HPDE6-E6E7 (cell line): ENCODE data around the gene SIRT4.
"Not testable (repeated sequence)": the region's sequence is repeated elsewhere in the genome, so short reads cannot be mapped to it uniquely, and the experiment has no call there.

Source experiments
- DNase-seq: peaks from one replicate; pipeline ENCODE4 v3.0.0; 2011; ENCODE audit warnings: missing footprints; ENCODE audit errors: extremely low spot score

The SIRT4 gene

DNA sequence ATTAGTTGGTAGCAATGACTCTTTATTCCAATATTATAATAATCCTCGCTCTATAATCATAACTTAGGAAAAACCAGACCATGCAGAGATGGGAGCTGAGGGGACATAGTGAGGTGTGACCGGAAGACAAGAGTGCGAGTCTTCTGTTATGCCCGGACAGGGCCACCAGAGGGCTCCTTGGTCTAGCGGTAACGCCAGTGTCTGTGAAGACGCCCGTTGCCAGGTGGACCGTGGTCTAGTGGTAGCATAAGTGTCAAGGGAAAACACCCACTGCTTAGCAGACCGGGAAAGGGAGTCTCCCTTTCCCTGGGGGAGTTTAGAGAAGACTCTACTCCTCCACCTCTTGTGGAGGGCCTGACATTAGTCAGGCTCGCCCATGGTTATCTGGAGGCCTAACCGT, 33.3 kb downstream of the SIRT4 start:
- DNase-seq: not testable (repeated sequence)

DNA sequence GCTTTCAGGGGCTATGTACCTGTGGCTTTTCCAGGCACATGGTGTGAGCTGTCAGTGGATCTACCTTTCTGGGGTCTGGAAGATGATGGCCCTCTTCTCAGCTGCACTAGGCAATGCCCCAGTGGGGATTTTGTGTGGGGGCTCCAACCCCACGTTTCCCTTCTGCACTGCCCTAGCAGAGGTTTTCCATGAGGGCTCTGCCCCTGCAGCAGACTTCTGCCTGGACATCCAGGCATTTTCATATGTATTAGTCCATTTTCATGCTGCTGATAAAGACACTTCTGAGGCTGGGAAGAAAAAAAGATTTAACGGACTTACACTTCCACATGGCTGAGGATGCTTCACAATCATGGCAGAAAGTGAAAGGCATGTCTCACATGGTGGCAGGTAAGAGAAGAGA, 34.3 kb downstream of the SIRT4 start:
- not testable (repeated sequence) for DNase-seq

DNA sequence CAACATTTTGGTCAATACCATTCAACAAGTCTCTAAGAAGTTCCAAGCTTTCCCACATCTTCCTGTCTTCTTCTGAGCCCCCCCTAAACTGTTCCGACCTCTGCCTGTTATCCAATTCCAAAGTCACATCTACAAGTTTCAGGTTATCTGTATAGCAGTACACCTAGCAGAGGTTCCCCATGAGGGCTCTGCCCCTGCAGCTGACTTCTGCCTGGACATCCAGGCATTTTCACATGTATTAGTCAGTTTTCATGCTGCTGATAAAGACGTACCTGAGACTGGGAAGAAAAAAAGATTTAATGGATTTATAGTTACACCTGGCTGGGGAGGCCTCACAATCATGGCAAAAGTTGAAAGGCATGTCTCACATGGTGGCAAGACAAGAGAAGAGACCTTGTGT, 35.6 kb downstream of the SIRT4 start:
- DNase-seq: no peak

DNA sequence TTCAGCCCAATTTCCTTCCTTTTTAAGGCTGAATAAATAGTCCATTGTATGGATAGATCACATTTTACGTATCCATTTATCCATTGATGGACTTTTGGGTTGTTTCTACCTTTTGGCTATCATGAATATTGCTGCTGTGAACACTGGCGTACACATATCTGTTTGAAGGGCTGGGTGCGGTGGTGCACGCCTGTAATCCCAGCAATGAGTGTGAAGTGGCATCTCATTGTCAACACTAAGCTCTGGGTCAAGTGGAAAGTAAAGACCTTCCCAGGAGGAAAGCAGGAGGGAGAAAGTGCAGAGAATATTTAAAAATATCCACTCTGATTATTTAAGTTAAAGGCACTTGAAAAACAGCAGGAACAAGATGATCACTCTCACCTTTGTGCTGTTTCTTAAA, 37.1 kb downstream of the SIRT4 start:
- no peak for DNase-seq

DNA sequence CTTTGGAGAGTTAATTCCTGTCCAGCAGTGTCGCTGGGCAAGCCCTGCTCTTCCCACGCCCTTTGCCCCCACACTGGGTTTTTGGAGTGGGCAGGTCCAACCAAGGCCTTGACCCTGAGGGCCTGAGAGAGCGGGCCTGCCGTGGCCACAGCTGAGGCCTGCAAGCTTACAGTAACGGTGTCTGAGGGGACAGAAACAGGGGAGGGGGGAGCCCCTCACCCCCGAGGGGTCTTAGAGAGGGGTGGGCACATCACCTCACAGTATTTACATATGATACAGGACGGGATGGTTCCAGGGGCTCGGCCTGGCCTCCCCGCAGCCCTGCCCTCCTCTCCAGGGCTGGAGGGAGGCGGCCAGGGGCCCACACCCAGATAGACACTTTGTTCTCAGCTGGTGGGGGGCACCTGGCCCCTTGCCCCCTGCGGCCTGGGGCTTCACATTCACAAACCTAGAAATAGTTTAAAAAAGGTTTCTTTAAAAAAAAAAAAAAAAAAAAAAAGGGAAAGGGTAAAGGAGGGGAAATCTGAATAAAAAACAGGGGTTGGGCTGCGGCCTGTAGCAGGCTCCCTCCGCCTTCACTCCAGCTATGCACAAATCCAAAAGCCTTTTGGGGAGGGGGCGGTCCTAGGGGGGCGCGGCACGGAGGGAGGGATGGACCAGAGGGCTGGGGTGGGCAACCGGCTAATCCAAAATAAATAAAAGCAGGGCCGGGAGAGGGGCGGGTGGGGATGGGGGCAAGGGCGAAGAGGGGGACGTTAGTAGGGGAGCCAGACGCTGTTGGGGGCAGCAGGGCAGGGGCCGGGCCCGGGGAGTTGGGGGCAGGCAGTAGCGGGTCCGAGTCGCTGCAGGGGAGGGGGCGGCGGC, 40.3 kb downstream of the SIRT4 start:
- DNase-seq: no peak

DNA sequence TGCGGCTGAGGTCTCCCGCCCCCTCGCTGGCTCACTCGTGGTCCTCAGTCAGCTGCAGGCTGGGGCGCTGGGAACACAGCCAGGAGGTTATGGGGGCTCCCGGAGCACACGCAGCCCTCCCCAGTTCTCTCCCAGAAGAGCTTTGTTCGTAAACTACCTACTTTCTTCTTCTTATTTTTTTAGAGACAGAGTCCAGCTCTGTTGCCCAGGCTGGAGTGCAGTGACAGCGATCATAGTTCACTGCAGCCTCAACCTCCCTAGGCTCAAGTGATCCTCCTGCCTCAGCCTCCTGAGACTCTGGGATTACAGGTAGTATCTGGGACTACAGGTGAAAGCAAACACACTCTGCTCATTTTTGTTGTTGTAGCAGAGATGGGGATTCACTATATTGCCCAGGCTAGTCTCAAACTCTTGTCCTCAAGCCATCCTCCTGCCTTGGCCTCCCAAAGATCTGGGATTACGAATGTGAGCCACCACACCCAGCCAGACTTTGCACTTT, 41.0 kb downstream of the SIRT4 start:
- no peak for DNase-seq

DNA sequence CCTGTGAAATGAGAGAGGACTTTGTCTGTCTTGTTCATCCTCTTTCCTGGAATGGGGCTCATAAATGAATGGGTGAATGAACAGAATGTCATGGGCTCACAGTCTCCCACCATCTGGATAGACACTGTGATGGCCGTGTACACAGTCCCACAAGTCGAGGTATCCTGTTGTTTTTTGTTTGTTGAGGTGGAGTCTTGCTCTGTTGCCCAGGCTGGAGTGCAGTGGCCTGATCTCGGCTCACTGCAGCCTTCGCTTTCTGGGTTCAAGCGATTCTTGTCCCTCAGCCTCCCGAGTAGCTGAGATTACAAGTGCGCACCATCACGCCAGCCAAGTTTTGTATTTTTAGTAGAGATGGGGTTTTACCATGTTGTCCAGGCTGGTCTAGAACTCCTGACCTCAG, 41.6 kb downstream of the SIRT4 start:
- no peak for DNase-seq

DNA sequence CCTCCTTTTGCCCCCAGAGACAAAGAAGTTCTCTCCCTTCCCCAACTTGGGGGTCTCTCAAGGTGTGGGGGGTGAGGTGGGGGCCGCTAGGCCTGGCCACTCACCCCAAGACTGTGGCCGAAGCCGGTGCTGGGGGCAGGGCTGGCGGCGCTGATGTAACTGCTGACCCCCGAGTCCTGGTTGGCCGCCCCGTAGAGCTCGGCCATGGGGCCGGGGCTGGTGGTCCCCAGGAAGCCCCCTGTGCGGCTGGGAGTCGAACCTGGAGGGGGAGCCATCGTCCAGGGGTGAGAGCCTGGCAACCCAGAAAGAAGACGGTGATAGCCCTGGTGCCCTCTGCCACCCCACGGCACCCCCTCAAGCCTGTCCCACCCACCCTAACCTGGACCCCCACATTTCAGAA, 43.9 kb downstream of the SIRT4 start:
- DNase-seq: no peak

DNA sequence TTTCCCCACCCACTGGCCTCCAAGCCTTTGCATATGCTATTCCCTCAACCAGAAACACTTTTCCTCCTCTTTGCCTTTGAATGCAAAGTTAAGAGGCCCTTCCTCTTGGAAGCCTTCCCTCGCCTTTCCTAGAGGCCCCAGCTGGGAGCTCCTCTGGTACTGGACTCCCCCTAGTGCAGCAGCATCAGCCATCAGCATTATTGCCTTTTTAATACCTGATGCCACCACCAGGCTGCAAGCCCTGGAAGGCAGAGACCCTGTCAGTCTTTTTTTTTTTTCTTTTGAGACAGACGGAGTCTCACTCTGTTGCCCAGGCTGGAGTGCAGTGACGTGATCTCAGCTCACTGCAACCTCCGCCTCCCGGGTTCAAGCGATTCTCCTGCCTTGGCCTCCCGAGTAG, 44.6 kb downstream of the SIRT4 start:
- DNase-seq: no peak

DNA sequence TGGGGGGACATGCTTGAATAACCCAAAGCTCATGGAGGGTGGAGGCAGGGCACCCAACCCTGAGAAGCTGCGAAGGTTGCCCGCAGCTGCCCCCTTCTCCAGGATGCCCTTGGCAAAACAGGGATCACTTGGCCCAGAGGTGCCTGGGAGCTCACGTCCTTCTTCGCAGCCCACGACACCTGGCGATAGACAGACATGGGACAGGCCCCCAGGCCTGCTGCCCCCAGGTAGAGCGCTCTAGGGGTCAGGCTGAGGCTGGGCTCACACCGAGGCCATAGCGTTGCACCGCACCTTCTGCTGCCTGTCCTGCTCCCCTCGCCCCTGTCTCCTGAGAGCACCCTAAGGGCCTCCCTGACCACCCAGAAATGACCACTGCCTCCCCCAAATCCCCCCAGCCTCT, 45.6 kb downstream of the SIRT4 start:
- no peak for DNase-seq

DNA sequence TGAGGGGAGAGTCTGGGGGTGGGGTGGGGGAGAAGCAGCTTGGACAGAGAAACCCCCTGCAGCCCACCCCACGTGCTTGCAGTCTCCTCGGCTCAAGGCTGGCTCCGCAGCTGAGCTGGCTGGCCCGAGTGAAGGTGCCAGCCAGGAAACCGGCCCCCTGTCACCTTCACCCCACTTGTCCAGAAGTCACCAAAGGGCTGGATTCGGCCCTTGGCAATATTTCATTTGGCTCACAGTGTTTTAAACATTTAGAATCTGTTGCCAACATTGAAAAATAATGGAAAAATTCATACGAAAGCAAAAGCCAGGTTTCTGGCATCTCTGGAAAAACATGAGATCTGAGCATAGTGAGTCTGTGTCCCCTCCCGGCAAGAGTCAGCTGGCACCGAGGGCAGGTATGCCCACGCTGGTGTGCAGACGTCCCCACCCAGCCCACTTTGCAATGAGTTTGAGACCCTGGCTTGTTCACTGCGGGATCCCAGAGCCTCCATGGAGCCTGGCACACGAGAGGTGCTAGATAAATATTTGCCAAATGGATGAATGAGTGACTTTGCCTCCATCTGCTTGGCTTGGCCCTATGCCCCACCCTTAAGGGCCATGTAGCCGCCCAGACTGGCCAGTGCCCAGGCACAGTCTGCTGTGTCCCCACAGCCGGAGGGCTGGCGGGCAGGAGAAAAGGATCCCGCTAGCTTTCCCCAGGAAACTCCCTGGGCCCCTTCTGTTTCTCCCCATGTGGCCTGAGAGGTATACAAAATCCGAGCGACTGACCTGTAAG, 48.6 kb downstream of the SIRT4 start:
- DNase-seq: no peak

DNA sequence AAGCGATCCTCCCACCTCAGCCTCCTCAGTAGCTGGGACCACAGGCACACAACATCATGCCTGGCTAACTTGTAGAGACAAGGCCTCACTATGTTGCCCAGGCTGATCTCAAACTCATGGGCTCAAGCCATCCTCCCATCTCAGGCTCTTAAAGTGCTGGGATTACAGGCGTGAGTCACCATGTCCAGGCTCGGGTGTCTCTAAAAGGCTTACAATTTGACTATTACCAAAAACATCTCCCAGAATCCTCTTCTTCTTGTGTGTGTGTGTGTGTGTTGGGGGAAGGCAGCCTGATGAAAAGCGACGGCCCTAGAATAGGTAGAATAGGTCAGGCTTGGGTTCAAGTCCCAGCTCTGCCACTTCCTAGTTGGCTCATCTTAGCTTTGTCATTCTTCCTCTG, 50.0 kb downstream of the SIRT4 start:
- DNase-seq: no peak

DNA sequence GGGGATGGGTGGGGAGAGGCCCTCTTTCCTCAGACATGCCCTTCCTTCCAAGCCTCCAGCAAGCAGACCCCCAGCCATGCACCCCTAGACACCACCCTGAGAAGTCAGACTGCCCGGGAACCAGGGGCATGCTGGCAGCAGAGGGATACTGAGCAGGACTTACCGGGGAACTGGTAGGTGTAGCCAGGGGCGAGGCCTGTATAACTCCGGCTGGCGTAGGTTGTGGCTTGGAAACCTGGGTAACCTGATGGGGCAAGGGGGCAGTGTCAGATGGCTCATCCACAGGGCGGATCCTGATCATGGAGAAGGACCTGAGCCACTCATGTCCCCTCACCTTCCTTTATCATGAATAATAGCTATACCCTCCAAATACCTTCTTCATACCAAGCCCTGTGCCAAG, 51.0 kb downstream of the SIRT4 start:
- DNase-seq: no peak

DNA sequence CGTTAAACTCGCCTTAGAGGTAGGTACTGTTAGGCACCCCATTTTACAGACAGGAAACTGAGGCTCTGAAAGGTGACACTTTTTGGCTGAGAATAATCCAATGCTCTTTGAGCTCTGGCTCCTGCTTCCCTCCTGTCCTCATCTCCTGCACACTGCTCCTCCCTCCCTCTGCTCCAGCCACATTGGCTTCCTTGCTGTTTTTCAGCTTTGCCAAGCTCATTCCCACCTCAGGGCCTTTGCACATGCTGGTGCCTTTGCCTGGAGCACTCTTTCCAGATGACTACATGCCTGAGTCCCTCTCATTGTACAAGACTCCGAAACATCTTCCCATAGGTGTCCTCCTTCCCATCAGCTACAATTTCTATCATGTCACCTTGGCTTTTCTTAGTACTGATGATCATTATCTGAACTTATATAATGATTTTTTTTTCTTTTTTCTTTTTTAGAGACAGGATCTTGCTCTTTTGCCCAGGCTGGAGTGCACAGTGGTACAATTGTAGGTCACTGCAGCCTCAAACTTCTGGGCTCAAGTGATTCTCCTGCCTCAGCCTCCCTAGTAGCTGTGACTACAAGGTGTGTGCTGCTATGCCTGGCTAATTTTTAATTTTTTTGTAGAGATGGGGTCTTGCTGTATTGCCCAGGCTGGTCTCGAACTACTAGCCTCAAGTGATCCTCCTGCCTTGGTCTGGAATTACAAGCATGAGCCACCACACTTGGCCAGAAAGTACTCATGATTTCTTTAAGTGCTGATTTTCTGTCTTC, 51.6 kb downstream of the SIRT4 start:
- DNase-seq: no peak

DNA sequence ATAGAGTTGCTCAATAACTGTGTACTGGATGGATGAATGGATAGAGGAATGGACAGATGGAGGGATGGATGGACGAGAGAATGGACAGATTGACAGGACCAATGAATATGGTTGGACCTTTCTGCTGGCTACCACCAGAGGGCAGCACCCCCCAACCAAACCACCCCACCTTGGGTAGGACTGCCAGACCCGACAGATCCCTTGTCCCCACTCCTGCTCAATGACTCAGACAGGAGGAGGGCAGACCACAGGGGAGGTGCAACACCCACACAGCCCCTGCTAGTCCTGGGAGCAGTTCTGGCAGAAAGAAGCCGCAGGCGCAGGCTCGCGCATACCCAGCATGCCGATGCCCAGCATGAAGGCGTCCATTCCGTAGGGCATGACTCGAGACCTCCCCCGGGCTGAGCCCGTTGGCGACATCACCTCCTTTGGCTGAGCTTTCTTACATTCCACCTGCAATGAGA, 54.5 kb downstream of the SIRT4 start:
- DNase-seq: peak; percentile 89

DNA sequence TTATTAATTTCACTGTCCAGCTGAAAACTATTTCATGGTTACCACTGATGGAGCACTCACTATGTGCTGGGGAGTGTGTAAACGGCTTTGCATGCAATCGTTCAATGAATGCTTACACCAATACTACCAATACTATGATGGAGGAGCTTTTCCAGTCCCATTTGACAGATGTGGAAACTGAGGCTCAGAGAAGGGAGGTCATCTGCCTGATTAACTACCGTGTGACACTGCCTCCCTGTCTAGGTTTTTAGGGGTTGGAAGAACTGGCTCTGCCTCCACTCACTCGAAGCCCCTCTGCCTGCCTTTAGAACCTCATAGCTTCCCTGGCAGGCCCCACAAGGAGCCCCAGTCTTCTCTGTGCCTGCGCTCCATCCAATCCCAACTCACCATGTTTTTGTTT, 55.0 kb downstream of the SIRT4 start:
- DNase-seq: no peak

DNA sequence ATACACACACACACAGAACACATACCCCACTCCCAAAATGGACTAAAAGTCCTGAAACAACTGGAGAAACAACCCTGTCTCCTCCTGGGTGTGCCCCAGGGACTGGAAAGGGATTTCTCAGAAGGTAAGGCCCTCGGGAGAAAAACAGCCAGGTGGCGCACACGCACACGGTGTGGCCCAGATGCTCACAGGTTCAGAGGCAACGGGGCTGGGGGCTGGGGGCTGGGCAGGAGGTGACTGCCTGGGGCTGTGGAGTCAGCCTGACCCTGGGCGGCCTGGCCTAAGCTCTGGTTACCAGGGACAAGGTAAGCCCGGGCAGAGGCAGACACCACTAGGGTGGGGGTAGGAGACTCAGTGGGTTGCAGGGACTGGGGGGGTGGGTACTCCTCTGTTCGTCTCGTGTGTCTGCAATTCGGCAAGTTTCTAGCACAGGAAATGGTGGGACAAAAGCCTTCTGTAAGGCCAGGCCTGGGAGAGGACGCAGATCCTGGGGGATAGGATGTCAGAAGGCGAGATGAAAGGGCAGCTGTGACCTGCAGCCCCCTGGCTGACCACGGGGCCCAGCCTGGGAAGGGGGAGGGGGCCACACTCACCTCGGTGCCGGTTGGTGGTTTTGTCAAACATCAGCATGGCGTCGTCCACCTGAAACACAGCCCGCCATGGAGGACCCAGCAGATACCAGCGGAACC, 56.4 kb downstream of the SIRT4 start:
- no peak for DNase-seq

DNA sequence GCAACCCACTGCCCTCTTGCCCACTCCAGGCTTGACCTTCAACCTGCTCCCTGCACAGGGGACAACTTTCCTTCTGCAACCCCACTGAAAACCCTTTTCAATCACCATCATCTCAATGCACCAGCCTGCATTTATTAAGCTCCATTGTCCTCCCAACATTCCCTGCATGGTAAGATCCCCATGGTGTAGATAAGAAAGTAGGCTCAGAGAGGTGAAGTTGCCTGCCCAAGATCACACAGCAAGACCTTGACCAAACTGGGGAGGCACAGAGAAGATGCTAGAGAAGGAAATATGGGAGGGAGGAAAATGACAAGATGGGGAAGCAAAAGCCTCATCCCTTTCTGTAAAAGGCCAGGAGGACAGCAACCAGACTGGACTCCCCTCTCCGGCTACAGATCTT, 57.0 kb downstream of the SIRT4 start:
- no peak for DNase-seq

DNA sequence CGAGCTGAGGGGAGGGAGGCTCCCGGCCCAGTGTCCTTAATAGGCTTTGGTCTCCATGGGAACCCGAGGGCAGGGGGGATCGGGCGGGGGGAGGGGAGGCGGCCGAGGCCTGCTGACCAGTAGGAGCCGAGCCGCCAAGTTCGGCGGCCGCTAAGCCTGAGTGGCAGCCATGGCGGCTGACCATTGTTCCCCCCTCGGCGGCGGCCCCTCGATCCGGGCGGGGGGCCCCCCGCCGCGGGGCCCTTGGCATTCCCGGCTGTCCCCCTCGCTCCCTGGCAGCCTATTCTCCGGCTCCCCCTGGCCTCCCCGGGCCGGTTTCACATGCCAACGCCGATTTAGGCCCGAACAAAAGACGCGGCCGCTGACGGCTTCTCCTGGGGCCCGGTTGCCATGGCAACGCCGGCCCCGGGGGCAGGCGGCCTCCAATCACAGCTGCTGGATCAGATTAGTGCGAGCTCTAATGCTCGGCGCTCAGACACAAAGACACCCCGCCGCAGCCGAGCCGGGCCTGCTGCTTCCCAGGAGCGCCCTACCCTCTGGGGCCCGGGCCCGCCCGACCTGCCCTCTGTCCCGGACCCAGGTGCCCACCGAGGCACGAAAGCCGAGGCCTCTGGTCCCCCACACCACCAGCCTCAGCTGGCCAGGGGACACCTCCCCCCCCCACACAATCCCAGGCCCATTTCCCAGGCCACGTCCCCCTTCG, 59.5 kb downstream of the SIRT4 start:
- no peak for DNase-seq
